CD14-positive monocyte (primary cell): ENCODE results near the gene MON1A. TPM values are rescaled to one million over a fixed set of nuclear protein-coding genes. Genes with fewer than 3 reads are reported as not detected.

ENCODE experiments used
- DNase-seq, 3 donors: peaks; one replicate each; pipeline ENCODE4 v3.0.0-alpha.2; 2011 to 2022
- H2AFZ ChIP-seq: 2 replicates; pipeline ENCODE4 v1.6.0; 2012; ENCODE audit warnings: mild to moderate bottlenecking, low read depth, low read length, inconsistent platforms; ENCODE audit not compliant: insufficient read depth, poor library complexity, severe bottlenecking
- H3K27ac ChIP-seq, 2 donors: 1 replicate in 1 of 2; 2 replicates in 1 of 2; pipeline ENCODE4 v1.5.1; 2012 to 2013; ENCODE audit warnings: low read length in 2 of 2, control low read depth in 1 of 2, inconsistent platforms in 1 of 2, low read depth in 1 of 2, mild to moderate bottlenecking in 1 of 2
- H3K27me3 ChIP-seq, 2 donors: one replicate each; pipeline versions ENCODE4 v1.6.0 to v1.6.1; 2011 to 2013; ENCODE audit warnings: low read length in 2 of 2; ENCODE audit not compliant: control insufficient read depth in 2 of 2, insufficient read depth in 2 of 2
- H3K36me3 ChIP-seq, 2 donors: replicated peaks in 1 of 2; 1 replicate in 1 of 2; 2 replicates in 1 of 2; pipeline versions ENCODE4 v1.5.1 to v1.6.1; 2012 to 2013; ENCODE audit warnings: low read length in 2 of 2, control low read depth in 1 of 2, inconsistent platforms in 1 of 2, mild to moderate bottlenecking in 1 of 2; ENCODE audit not compliant: insufficient read depth in 2 of 2, control insufficient read depth in 1 of 2
- H3K4me1 ChIP-seq, 2 donors: 1 replicate in 1 of 2; 2 replicates in 1 of 2; pipeline versions ENCODE4 v1.5.1 to v1.6.1; 2012 to 2013; ENCODE audit warnings: low read length in 2 of 2, control low read depth in 1 of 2, inconsistent platforms in 1 of 2, mild to moderate bottlenecking in 1 of 2, moderate library complexity in 1 of 2; ENCODE audit not compliant: insufficient read depth in 2 of 2, control insufficient read depth in 1 of 2
- H3K4me2 ChIP-seq: replicated peaks from 2 replicates; pipeline ENCODE3; 2012; ENCODE audit warnings: low read length, moderate library complexity, mild to moderate bottlenecking; ENCODE audit not compliant: poor library complexity, severe bottlenecking; ENCODE audit errors: extremely low read depth
- H3K4me3 ChIP-seq, 3 experiments: fragments of 200-600 bp in 1 of 3; sonication (generic) in 1 of 3; replicated peaks in 1 of 3; 1 replicate in 2 of 3; 2 replicates in 1 of 3; pipeline ENCODE4 v1.5.1; 2011 to 2013; ENCODE audit warnings: low read length in 3 of 3, mild to moderate bottlenecking in 3 of 3, control low read depth in 2 of 3, low read depth in 2 of 3, inconsistent platforms in 1 of 3, moderate library complexity in 1 of 3
- H3K79me2 ChIP-seq: 2 replicates; pipeline ENCODE4 v1.6.0; 2012; ENCODE audit warnings: mild to moderate bottlenecking, control low read depth, inconsistent platforms, low read length, moderate library complexity; ENCODE audit not compliant: insufficient read depth
- H3K9ac ChIP-seq: 2 replicates; pipeline ENCODE4 v1.6.0; 2017; ENCODE audit warnings: low read length, mild to moderate bottlenecking; ENCODE audit not compliant: insufficient read depth, poor library complexity, severe bottlenecking
- H3K9me3 ChIP-seq, 2 donors: replicated peaks in 1 of 2; 1 replicate in 1 of 2; 2 replicates in 1 of 2; pipeline versions ENCODE4 v1.5.1 to v1.6.1; 2012 to 2013; ENCODE audit warnings: low read length in 2 of 2, control low read depth in 1 of 2; ENCODE audit not compliant: control insufficient read depth in 1 of 2, insufficient read depth in 1 of 2
- H4K20me1 ChIP-seq: 2 replicates; pipeline ENCODE4 v1.6.0; 2012; ENCODE audit warnings: mild to moderate bottlenecking, low read length, control low read depth, moderate library complexity; ENCODE audit not compliant: insufficient read depth
- H3K27ac Mint-ChIP-seq, 7 donors: one replicate each; pipeline ENCODE4 v1.8.0; 2020; ENCODE audit warnings: mild to moderate bottlenecking in 7 of 7, mixed read lengths in 7 of 7, moderate library complexity in 6 of 7, inconsistent platforms in 2 of 7
- H3K27me3 Mint-ChIP-seq, 3 donors: one replicate each; pipeline ENCODE4 v1.8.0; 2021 to 2022; ENCODE audit warnings: low read depth in 3 of 3, mild to moderate bottlenecking in 3 of 3, mixed read lengths in 3 of 3, moderate library complexity in 3 of 3, inconsistent platforms in 1 of 3
- H3K36me3 Mint-ChIP-seq, 2 donors: one replicate each; pipeline ENCODE4 v1.8.0; 2020; ENCODE audit warnings: mixed read lengths in 2 of 2, inconsistent platforms in 1 of 2, mild to moderate bottlenecking in 1 of 2
- H3K4me1 Mint-ChIP-seq: one replicate; pipeline ENCODE4 v1.8.0; 2020; ENCODE audit warnings: mild to moderate bottlenecking, mixed read lengths
- H3K4me3 Mint-ChIP-seq, 2 donors: one replicate each; pipeline ENCODE4 v1.8.0; 2020; ENCODE audit warnings: mild to moderate bottlenecking in 2 of 2, mixed read lengths in 2 of 2, moderate library complexity in 1 of 2
- H3K9me3 Mint-ChIP-seq, 7 donors: one replicate each; pipeline ENCODE4 v1.8.0; 2020 to 2022; ENCODE audit warnings: mixed read lengths in 7 of 7, mild to moderate bottlenecking in 6 of 7, moderate library complexity in 6 of 7, inconsistent platforms in 2 of 7
- CTCF ChIP-seq: fragments of 200-600 bp; IDR thresholded peaks from one replicate; pipeline ENCODE4 v1.8.0; 2022; ENCODE audit warnings: antibody characterized with exemption, mild to moderate bottlenecking
- WGBS: methylation state at CpG from one replicate; pipeline ENCODE4 v1.1.5; 2013; ENCODE audit warnings: missing lambda C conversion rate; ENCODE audit not compliant: insufficient coverage; 5-methylcytosine and 5-hydroxymethylcytosine counted together
- intact Hi-C, 2 donors: fragments of 100-400 bp; cut with micrococcal nuclease; formaldehyde crosslinking; loops; one replicate each; pipeline versions ENCODE4 v1.15.0 to v1.15.1; 2023
- polyA plus RNA-seq, 3 donors: library from polyadenylated mRNA; depleted of rRNA in 1 of 3; unstranded in 2 of 3; stranded (reverse) in 1 of 3; fragments of 300-500 nt in 2 of 3; fragments of >200 nt in 1 of 3; fragmentation: Illumina TruSeq in 2 of 3; gene quantifications; 1 replicate in 2 of 3; 2 replicates in 1 of 3; pipeline ENCODE4 v1.2.3, GENCODE V29; 2012 to 2021

MON1A gene
- polyA plus RNA-seq, 3 donors, result 5.4 to 6.6 (median 6.1) TPM

DNA sequence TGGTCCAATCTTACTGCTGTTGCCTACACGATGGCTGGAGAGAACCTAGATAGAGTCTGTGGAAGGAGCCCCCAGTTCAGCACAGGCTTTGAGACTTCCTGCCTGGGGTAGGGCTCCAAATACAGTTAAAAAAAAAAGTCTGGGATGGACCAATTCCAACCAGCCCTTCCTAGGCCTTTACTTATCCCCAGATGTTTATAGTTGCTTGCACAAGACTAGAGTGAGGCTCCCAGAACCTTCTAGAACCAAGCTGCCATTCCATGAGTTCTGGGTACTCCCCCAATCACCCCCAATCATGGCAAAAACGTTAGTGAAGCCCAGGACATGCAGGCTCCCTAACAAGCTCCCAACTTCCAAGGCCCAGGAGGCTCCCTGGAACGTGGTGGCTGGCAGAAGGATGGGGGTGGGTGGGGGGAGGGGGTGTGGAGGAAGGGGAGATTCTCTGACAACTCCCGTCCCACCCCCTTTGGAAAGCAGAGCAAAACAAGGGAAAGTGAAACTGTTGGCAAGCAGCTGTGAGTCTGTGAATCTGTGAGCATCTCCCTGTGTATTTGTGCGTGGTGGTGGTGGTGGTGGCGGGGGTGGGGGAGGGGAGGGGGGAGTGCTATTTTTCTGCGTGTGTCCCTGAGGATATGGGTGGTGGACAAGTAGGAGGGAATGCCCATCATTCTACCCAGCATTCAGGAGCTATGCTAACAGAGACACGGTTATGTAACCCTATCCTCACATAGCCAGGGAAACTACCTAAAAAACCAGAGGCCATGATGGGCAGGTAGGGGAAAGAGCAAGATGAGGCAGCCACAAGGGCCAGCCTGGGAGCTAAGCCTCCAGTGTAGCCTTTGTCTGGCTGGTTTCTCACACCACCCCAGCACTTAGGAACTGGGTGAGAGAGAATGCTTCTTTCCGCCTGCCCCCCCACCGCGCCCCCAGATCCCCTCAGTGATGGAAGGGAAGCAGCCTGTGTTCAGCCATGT lies 28.0 kb downstream of the MON1A start:
- no peak overlapping the region for H3K4me3 Mint-ChIP-seq
- Histone ChIP-seq H3K4me2 (no peak overlapping the region), H3K36me3 (no peaks in the 10 kb centered on the region), H3K27me3 (no peaks in the 10 kb centered on the region), H4K20me1 (no peaks in the 10 kb centered on the region), H3K9me3 (no peaks in the 10 kb centered on the region), H3K79me2 (no peaks in the 10 kb centered on the region), H3K9ac (no peak overlapping the region), H3K4me3 (no peak overlapping the region), H2AFZ (no peak overlapping the region), H3K27ac (no peak overlapping the region), H3K4me1 (peaks cover 18 to 24% of the 10 kb centered on the region in 2 donors)
- no peaks in the 10 kb centered on the region for H3K36me3 Mint-ChIP-seq
- peaks cover 20% of the 10 kb centered on the region for H3K4me1 Mint-ChIP-seq
- peaks cover 0 to 6% (median 2%) of the 10 kb centered on the region in 3 donors for H3K27me3 Mint-ChIP-seq
- intact Hi-C loops, result no loop called here
- H3K27ac Mint-ChIP-seq, result peak overlapping the region in 1 of 7 donors; percentile 33
- TF ChIP-seq CTCF, result no peak
- WGBS, result 80% methylated on average over 2 of the region's 11 CpGs
- H3K9me3 Mint-ChIP-seq, result no peaks in the 10 kb centered on the region
- DNase-seq, result no peak

DNA sequence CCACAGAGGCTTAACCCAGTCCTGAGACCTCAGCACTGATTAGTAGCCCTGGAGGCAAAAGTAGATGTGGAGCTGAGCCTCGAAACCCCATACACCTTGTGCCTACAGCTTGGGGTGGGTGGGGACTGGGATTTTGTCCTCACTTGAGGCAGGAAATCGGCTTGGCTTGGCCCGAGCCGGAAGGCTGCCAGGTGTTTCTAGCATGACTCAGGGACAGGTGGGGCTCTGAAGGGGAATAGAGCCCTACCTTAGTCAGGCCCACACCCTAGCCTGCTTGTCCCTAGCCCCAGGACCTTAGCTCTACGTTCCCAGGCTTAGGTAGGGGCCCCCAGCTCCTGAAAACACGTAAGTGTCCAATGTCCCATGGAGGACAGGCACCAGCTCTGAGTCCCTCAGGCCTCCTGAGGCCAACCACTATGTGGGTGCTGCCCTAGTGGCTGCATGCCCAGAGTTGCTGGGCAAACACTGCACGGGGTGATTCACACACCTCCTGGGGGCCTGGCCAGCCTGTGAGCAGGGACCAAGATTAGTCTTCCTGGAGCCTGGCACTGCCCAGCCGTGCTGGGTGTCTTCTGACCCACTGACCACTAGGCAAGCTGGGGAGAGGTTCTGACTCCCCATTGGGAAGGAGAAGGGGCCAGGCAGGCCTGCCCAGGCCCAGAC lies 29.0 kb downstream of the MON1A start:
- no peaks in the 10 kb centered on the region for H4K20me1 ChIP-seq
- 82% methylated on average over 7 of the region's 8 CpGs for WGBS
- no peaks in the 10 kb centered on the region for H3K27me3 ChIP-seq
- no peaks in the 10 kb centered on the region for H3K9me3 Mint-ChIP-seq
- peaks cover 2 to 6% (median 5%) of the 10 kb centered on the region in 3 donors for H3K27me3 Mint-ChIP-seq
- H3K9ac ChIP-seq, result no peak overlapping the region
- peaks cover 10% of the 10 kb centered on the region for H3K4me1 Mint-ChIP-seq
- no peaks in the 10 kb centered on the region for H3K36me3 ChIP-seq
- H3K4me1 ChIP-seq, result peaks cover 8 to 14% of the 10 kb centered on the region in 2 donors
- DNase-seq, result no peak
- no peaks in the 10 kb centered on the region for H3K36me3 Mint-ChIP-seq
- no peaks in the 10 kb centered on the region for H3K9me3 ChIP-seq
- peak overlapping the region in 1 of 7 donors; percentile 35 for H3K27ac Mint-ChIP-seq
- H3K27ac ChIP-seq, result no peak overlapping the region
- intact Hi-C loops, result no loop called here
- no peak for TF ChIP-seq CTCF
- no peak overlapping the region for H3K4me3 Mint-ChIP-seq
- no peak overlapping the region for H3K4me2 ChIP-seq
- no peak overlapping the region for H3K4me3 ChIP-seq
- H3K79me2 ChIP-seq, result no peaks in the 10 kb centered on the region
- H2AFZ ChIP-seq, result no peak overlapping the region
